Measurements from ENCODE around the gene TCN2.

DNA sequence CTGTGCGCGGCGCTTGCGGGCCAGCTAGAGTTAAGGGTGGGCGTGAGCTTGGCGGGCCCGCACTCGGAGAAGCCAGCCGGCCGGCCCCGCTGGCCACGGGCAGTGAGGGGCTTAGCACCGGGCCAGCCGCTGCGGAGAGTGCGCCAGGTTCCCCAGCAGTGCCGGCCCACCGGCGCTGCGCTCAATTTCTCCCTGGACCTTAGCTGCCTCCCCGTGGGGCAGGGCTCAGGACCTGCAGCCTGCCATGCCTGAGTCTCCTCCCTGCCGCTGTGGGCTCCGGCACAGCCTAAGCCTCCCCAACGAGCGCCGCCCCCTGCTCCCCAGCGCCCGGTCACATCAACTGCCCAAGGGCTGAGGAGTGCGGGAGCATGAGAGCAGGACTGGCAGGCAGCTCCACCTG, 10.1 kb upstream of the TCN2 start:
- TF ChIP-seq, protein P1, sequence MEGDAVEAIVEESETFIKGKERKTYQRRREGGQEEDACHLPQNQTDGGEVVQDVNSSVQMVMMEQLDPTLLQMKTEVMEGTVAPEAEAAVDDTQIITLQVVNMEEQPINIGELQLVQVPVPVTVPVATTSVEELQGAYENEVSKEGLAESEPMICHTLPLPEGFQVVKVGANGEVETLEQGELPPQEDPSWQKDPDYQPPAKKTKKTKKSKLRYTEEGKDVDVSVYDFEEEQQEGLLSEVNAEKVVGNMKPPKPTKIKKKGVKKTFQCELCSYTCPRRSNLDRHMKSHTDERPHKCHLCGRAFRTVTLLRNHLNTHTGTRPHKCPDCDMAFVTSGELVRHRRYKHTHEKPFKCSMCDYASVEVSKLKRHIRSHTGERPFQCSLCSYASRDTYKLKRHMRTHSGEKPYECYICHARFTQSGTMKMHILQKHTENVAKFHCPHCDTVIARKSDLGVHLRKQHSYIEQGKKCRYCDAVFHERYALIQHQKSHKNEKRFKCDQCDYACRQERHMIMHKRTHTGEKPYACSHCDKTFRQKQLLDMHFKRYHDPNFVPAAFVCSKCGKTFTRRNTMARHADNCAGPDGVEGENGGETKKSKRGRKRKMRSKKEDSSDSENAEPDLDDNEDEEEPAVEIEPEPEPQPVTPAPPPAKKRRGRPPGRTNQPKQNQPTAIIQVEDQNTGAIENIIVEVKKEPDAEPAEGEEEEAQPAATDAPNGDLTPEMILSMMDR (IDR thresholded peaks at IDR 0.05; ENCODE audit: insufficient read depth, low read depth, low read length) = no peak
- TF ChIP-seq EZH2 (IDR thresholded peaks at IDR 0.05; ENCODE audit: insufficient read depth, low read length) = no peak
